ENCODE data around the gene FBXL13. TPM values are rescaled to one million over a fixed set of nuclear protein-coding genes. Genes with fewer than 3 reads are reported as not detected.

The FBXL13 gene
- total RNA-seq, 1 donor from 2014 or later, result 0.45 TPM

GRCh38 chr7:102832674-102833073 is 241.9 kb downstream of the FBXL13 start:
- H3K36me3 Mint-ChIP-seq (ENCODE audit: low read depth), result peaks cover 12% of the 10 kb centered on the region
- H3K27me3 Mint-ChIP-seq (ENCODE audit: low read depth), result no peaks in the 10 kb centered on the region
- no peak for DNase-seq (ENCODE audit: low spot score)
- H3K9me3 Mint-ChIP-seq (ENCODE audit: low read depth), result no peaks in the 10 kb centered on the region
- peaks cover 39% of the 10 kb centered on the region for H3K4me1 Mint-ChIP-seq (ENCODE audit: low read depth)
- H3K4me3 Mint-ChIP-seq (ENCODE audit: unreplicated experiment), result no peak overlapping the region
- no peak for TF ChIP-seq CTCF (IDR thresholded peaks at IDR 0.05)
- no peak overlapping the region for H3K27ac Mint-ChIP-seq (ENCODE audit: unreplicated experiment)

GRCh38 chr7:102830197-102830596 is 244.4 kb downstream of the FBXL13 start:
- no peak for TF ChIP-seq CTCF (IDR thresholded peaks at IDR 0.05)
- Mint-ChIP-seq H3K9me3 (ENCODE audit: low read depth) (no peaks in the 10 kb centered on the region), H3K4me1 (ENCODE audit: low read depth) (peaks cover 16% of the 10 kb centered on the region), H3K27me3 (ENCODE audit: low read depth) (no peaks in the 10 kb centered on the region), H3K27ac (ENCODE audit: unreplicated experiment) (no peak overlapping the region), H3K4me3 (ENCODE audit: unreplicated experiment) (no peak overlapping the region), H3K36me3 (ENCODE audit: low read depth) (peaks cover 14% of the 10 kb centered on the region)
- no peak for DNase-seq (ENCODE audit: low spot score)

GRCh38 chr7:102829075-102829474 is 245.5 kb downstream of the FBXL13 start:
- H3K27me3 Mint-ChIP-seq (ENCODE audit: low read depth), result no peaks in the 10 kb centered on the region
- TF ChIP-seq CTCF (IDR thresholded peaks at IDR 0.05), result no peak
- no peak overlapping the region for H3K4me3 Mint-ChIP-seq (ENCODE audit: unreplicated experiment)
- DNase-seq (ENCODE audit: low spot score), result no peak
- no peaks in the 10 kb centered on the region for H3K9me3 Mint-ChIP-seq (ENCODE audit: low read depth)
- peaks cover 8% of the 10 kb centered on the region for H3K4me1 Mint-ChIP-seq (ENCODE audit: low read depth)
- H3K36me3 Mint-ChIP-seq (ENCODE audit: low read depth), result peaks cover 14% of the 10 kb centered on the region
- H3K27ac Mint-ChIP-seq (ENCODE audit: unreplicated experiment), result no peak overlapping the region

GRCh38 chr7:102828286-102828685 is 246.3 kb downstream of the FBXL13 start:
- no peak for DNase-seq (ENCODE audit: low spot score)
- no peaks in the 10 kb centered on the region for H3K27me3 Mint-ChIP-seq (ENCODE audit: low read depth)
- no peak overlapping the region for H3K4me3 Mint-ChIP-seq (ENCODE audit: unreplicated experiment)
- TF ChIP-seq CTCF (IDR thresholded peaks at IDR 0.05), result no peak
- H3K27ac Mint-ChIP-seq (ENCODE audit: unreplicated experiment), result no peak overlapping the region
- H3K4me1 Mint-ChIP-seq (ENCODE audit: low read depth), result peaks cover 13% of the 10 kb centered on the region
- no peaks in the 10 kb centered on the region for H3K9me3 Mint-ChIP-seq (ENCODE audit: low read depth)
- peaks cover 14% of the 10 kb centered on the region for H3K36me3 Mint-ChIP-seq (ENCODE audit: low read depth)

GRCh38 chr7:102823390-102824119 is 251.0 kb downstream of the FBXL13 start:
- no peak for DNase-seq (ENCODE audit: low spot score)
- TF ChIP-seq CTCF (IDR thresholded peaks at IDR 0.05), result no peak
- no peak overlapping the region for H3K4me3 Mint-ChIP-seq (ENCODE audit: unreplicated experiment)
- H3K9me3 Mint-ChIP-seq (ENCODE audit: low read depth), result no peaks in the 10 kb centered on the region
- no peaks in the 10 kb centered on the region for H3K27me3 Mint-ChIP-seq (ENCODE audit: low read depth)
- peaks cover 8% of the 10 kb centered on the region for H3K4me1 Mint-ChIP-seq (ENCODE audit: low read depth)
- peak overlapping the region; percentile 61 for H3K27ac Mint-ChIP-seq (ENCODE audit: unreplicated experiment)
- peaks cover 4% of the 10 kb centered on the region for H3K36me3 Mint-ChIP-seq (ENCODE audit: low read depth)

Measured in chondrocyte (in vitro differentiated cells).